Fibroblast of skin of left quadriceps (primary cell): Measurements from ENCODE around the gene PLEKHA6.
A peak's percentile ranks its signal among the peaks of the same experiment; 100 is the strongest.

ENCODE experiments used
- DNase-seq, 2 experiments: peaks; one replicate each; pipeline ENCODE4 v3.0.0-alpha.2; 2013; ENCODE audit warnings: low read depth in 2 of 2

The PLEKHA6 gene, protein sequence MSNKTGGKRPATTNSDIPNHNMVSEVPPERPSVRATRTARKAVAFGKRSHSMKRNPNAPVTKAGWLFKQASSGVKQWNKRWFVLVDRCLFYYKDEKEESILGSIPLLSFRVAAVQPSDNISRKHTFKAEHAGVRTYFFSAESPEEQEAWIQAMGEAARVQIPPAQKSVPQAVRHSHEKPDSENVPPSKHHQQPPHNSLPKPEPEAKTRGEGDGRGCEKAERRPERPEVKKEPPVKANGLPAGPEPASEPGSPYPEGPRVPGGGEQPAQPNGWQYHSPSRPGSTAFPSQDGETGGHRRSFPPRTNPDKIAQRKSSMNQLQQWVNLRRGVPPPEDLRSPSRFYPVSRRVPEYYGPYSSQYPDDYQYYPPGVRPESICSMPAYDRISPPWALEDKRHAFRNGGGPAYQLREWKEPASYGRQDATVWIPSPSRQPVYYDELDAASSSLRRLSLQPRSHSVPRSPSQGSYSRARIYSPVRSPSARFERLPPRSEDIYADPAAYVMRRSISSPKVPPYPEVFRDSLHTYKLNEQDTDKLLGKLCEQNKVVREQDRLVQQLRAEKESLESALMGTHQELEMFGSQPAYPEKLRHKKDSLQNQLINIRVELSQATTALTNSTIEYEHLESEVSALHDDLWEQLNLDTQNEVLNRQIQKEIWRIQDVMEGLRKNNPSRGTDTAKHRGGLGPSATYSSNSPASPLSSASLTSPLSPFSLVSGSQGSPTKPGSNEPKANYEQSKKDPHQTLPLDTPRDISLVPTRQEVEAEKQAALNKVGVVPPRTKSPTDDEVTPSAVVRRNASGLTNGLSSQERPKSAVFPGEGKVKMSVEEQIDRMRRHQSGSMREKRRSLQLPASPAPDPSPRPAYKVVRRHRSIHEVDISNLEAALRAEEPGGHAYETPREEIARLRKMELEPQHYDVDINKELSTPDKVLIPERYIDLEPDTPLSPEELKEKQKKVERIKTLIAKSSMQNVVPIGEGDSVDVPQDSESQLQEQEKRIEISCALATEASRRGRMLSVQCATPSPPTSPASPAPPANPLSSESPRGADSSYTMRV

DNA sequence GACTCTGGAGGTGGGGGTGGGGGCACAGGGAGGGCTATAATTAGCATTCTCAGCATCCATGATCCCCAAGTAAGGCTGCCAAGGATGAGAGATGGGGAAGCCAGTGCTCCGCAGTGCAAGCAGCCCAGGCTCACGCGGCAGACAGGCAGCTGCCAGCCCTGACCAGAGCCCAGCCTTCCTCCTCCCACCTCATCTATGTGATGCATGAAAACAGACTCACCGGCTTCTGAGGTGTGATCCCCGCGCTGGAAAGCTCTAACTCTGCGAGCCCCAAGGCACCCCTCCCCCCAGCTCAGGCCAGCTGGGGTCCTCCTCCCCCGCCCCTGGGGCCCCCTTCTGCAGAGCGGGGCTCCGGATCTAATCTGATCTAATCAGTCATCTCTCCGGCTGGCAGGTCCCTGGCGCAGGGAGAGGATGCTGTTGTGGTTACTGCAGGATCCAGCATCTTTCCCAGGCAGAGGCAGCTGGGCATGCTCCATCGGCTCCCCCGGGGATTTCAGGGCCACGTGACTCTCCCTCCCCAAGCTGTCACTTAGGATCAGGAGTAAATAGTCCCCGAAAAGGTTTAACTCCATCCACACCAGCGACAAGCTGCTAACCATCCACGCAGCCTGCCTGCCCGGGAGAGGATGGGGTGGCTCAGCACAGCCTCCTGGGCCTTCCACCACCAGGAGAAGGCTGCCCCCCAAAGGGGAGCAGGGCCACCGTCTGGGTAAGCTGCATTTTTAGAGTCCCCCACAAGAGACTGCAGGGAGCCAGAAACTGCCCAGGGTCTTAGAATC, at the start of gene PLEKHA6:
PLEKHA6 (minus strand) TSS at position 456 of the 782 bp plus-strand sequence. CDS start 86,202 bp downstream, outside the sequence.
- peak; percentile 26 to 29 for DNase-seq

DNA sequence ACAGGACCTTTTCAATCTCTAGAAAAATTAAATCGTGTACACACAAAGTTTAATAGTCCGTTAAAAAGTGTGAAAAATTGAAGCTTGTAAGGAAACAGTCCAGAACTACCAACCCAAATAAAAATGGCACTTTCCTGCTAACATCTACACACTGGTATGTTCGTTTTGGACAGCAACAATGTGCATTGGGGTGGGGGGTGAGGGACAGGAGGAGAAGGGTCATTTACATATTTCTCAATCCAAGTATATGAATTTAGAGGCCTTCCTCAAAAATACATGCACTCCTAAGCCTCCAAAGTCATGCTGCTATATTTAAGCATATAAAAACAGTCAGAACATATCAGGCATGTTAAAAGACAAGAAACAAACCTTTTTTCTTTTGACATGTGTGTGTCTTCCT, 49.4 kb upstream of the PLEKHA6 start:
- DNase-seq = no peak

DNA sequence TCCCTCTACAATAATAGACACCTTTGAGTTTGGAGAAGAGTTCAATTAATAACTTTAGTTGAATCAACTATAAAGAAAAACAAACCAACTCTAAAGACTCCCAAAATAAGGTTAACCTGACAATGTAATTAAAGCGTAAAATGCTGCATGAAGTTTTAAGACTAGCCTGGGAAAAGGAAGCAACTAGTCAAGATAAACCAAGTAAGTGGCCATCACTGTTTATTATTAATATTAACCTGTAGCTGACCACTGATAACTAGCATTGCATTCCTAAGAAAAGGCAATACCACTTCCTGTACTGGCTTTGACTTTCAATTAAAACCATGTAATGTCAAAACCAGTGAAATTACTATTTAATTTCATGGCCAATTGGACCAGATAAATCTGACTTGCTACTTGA, 48.9 kb upstream of the PLEKHA6 start:
- DNase-seq = no peak

DNA sequence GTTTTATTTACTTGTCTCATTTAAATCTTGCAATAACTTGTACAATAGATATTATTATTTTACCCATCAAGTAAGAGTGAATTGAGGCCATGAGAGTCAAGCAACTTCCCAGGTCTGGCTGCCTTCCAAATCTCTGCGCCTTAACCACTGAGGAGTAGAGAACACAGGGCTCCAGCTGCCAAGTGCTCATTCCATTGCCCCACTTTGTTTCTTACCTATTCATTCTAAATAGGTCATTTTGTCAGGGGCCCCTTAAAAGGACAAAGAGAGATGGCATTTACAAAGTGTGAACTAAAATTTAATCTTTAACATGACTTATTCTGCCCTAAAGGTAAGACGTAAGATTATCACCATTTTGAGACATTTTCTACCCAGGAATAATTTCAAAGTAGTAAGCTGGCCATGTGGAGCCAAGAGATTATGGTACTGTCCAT, 48.4 kb upstream of the PLEKHA6 start:
- DNase-seq = peak in 1 of 2 experiments; percentile 40

DNA sequence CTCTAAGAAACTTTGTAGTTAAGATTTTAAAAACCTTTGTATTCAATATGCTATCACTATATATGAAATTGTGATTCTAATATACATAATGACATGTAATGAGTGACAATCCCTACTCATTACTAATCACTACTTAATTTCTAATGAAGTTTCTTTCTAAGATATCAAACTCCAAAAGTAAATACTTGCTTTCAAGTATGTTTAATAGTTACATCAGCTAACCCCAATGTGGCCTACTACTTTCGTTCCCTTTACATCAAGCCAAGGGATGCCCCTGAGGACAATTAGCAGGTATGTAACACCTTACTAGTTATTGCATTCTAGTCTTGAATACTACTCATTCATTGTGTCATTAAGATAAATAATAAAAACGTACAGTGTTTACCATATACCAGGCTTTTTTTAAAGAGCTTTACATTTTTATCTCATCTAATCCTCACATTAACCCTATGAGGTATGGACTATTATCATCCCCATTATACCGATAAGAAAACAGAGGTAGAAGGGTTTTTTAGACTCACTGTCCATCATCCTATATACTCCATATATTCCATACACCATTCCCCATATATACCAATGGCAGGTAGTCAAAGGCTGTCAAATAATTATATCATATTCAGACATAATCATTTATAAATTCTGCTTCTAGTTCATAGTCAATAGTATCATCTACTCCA, 47.7 kb upstream of the PLEKHA6 start:
- DNase-seq = no peak

DNA sequence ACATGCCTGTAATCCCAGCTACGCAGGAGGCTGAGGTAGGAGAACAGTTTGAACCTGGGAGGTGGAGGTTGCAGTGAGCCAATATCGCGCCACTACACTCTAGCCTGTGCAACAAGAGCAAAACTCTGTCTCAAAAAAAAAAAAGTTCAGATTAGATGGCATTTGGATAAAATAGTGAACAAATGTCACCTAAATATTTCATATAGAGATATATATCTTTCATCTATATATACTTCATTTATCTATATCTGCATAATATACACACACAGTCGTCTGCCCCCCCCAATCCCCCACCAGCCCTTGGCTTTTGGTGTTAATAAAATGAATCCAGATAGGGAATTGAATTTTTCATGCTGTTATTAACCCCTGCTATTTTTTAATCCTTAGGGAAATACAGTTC, 46.9 kb upstream of the PLEKHA6 start:
- no peak for DNase-seq

DNA sequence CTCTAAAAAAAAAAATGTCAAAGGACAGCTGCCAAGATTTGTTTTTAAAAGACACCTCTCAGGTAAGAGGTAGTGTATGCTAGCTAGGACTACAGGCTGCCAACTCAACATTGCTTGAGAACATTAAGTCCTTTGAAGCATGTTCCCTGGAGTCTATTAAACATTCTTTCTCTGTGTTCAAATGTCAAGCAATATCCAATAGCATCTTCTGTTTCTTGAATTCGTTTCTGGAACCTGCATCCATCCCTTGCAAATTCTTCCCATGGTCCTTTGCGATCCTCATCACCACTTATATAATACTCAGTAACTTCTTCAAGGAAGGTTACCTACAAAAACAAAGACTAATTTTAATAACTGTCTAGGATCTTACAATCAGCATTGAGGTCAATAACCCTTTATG, 46.3 kb upstream of the PLEKHA6 start:
- no peak for DNase-seq

DNA sequence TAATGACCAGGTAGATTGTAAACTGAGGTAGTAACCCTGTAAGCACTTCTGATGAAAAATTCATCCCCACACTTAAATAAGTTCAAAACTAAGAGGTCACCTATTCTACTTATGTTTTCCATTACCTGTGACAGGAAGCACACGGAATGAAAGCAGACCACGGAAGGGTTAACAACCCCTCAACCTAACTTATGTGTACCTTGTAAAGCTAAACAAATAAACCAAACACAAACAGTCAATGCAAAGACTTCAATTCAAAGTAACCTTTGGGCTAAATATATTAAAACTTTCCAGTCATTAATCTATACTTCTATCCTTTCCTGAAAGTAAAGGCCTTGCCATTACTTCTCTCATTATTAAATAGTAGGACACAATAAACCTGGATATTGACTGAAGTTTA, 44.9 kb upstream of the PLEKHA6 start:
- no peak for DNase-seq

DNA sequence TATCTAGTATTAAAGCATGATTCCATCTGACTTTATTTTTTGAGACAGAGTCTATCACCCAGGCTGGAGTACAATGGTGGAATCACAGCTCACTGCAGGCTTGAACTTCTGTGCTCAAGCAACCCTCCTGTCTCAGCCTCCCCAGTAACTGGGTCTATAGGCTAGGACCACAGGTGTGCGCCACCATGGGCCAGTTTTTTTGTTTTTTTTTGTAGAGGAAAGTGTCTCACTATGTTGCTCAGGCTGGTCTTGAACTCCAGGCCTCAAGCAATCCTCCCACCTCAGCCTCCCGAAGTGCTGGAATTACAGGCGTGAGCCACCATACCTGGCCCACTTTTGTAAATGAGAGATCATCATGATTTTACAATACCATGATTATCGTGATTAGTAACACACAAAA, 42.7 kb upstream of the PLEKHA6 start:
- no peak for DNase-seq

DNA sequence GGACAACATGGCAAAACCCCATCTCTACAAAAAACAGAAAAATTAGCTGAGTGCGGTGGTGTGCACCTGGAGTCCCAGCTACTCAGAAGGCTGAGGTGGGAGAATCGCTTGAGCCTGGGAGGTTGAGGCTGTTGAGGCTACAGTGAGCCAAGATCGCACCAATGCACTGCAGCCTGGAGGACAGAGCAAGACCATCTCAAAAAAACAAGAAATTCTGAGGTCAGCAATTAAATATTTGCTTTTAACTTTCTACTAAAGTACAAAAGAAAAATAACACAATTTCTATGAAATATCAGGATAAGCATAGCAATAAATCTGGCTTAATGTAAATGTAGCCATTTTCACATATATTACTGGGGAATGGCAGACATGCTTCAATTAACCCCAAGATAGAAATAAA, 42.0 kb upstream of the PLEKHA6 start:
- DNase-seq = no peak

DNA sequence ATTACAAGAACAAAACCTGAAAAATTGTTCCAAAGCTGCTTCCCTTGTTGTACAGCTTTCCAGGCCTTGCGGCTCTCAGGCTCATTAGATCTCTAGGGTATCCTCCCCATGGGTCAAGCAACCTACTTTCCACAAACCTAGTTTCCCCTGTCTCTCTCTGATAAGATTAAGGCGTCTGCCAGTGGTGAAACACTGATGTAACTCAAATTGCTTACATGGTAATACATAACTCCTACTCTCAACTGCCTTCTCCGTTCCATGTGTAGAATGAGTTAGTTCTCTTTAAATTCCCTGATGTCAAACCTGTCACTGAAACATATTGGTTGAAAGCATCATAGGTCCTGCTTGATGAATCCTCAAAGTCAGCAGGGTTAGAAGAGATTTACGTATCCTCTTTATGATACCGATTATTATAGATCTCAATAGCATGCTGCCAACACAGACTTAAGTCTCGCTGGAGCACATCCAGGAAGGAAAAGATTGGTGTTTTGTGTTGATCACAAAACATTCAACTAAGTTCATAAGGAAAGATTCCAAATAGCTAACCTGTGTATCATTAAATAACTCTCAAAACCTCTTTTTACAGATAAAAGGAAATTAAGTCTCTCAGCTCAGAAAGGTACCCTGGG, 41.3 kb upstream of the PLEKHA6 start:
- no peak for DNase-seq

DNA sequence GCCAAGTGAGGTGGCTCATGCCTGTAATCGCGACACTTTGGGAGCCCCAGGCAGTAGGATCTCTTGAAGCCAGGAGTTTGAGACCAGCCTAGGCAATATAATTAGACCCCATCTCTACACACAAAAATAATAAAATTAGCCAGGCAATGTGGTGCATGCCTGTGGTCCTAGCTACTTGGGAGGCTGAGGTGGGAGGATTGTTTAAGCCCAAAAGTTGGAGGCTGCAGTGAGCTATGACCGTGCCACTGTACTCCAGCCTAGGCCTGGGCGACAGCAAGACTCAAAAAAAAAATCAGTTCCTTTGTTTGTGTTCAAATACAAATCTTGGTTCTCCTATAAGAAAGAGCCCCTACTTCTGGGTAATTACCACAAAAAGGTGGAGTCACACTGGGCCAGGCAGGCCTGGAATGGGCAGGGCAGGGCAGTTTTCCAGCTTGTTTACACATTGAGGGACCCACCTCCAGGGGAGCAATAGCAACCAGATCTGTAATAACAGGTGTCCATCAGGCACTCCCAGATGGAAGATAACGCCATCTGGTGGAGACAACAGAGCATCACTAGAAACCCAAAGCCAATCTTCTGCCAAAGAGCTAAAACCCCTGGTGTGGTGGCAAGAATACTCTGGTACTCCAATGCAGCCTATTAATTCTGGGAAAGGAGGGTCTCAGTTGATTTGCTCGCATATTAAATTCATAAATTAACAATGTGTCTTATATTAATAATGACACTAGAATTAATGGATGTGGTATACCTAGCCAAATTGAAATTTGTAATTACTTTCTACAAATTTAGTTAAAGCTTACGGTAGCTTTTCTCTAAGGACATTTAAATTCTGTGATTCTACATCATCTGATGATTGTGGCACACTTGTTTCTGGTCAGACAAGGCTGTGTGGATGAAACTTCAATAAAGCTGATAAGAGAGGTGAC, 38.7 kb upstream of the PLEKHA6 start:
- peak; percentile 34 to 43 for DNase-seq

DNA sequence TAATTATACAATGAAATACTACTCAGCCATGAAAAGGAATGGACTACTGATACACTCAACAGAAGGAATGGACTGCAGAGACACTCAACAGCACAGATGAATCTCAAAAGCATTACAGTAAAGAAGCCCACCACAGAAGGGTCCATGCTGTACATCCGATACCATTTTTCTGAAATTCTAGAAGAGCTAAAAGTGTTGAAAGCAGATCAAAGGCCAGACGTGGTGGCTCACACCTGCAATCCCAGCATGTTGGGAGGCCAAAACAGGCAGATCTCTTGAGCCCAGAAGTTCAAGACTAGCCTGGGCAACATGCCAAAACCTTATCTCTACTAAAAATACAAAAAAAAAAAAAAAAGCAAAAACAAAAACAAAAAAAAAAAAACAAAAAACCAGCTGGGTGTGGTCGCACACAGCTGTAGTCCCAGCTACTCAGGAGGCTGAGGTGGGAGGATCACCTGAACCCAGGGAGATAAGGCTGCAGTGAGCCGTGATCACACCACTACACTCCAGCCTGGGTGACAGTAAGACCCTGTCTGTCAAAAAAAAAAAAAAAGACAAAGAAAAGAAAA, 36.4 kb upstream of the PLEKHA6 start:
- no peak for DNase-seq

DNA sequence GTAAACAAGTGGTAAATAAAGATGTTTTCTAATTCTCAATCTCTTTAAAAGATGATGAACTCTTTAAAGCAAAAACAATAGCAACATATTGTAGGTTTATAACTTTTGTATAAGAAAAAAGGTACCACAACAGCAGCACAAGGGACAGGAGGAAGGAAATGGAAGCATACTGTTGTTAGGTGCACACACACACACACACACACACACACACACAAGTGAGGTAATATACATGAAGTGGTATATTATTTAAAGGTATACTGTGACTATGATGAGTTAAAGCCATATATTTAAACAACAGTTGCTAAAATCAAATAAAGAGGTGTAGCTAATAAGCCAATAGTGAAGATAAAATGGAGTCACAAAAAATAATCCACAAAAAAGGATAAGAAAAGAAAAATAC, 31.9 kb upstream of the PLEKHA6 start:
- DNase-seq = no peak

DNA sequence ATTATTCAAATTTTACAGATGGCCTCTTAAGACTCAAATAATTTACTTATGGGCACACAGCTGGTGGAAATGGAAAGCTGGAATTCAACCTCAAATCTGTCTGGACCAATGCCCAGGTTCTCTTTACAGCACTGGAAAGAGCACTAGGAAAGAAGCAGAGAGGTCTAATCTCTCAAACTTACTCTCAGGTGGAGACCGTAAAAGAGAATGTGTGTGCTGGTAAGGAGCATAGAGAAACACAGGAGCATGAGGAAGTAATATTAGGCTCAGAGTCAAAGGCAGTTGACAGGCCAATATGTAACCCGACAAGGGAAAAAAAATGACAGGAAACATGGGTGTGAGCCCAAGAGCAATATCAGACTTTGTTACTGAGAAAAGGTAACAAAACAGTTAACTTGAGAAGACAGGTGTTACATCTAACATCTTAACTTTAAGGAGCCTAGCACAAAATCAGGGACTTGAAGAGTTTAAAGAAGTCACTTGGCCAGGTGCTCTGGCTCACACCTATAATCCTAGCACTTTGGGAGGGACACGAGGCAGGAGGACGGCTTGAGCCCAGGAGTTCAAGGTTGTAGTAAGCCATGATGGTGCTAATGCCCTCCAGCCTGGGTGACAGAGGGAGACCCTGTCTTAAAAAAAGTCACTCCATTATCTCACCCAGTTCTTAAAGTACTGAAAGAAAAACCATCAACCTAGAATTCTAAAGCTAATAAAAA, 31.2 kb upstream of the PLEKHA6 start:
- no peak for DNase-seq

DNA sequence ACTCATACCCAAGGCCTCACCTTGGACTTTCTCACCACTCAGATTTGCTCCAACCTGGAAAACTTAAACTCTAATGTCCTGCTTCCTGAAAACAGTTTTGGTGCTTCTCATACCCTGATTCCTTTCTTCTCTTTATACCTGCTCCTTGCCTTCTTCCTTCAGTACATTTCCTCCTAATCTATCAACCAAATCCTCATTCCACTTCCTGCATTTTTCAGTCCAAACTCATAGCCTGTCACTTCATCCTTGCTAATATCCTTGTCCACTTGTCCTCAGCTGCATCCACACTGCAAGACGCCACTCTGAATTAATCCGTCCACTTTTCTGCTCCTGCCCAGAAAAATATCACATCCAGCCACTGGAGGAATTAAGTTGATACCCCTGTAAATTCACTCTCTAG, 26.0 kb upstream of the PLEKHA6 start:
- no peak for DNase-seq

DNA sequence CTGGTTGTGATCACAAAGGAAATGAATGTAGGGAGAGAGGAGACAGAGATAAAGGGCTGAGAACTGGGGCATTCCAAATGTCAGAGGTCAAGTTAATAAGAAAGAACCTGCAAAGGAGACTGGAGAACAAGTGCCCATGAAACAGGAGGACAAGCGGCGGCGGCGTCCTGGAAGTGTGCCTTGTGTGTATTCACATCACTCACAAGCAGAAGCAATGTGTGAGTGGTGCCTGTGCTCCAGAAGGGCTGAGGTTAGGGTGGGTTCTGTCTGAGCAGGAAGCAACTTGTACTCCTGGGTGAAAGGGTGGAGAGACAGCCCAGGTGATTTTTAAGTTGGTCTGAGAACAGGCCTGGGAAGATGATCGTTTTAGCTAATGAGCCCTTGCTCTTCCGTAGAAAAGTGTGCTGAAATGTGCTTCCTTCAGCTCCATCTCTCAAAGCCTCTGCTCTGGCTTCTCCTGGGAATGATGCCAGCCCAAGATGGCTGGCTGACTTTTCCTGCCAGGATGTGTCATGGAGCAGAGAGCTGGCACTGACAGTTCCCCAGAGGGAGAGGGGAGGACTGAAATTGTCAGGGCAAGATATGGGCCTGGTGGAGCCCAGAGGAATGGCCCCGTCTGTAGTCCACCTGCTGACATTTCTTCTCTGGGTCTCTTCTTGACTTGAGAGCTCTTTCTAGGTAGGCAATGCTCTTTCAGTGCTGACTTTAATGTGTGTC, 25.1 kb upstream of the PLEKHA6 start:
- no peak for DNase-seq
